PC-3 (cell line): ENCODE data around the gene POLR1C.

Source experiments
- CTCF ChIP-seq: fragments of 300-600 bp; sonication (generic); conservative IDR thresholded peaks from 2 replicates; pipeline ENCODE4 v1.5.1; 2017; ENCODE audit warnings: antibody characterized with exemption, low read depth, mild to moderate bottlenecking, low read length
- EZH2 ChIP-seq: fragments of 300-600 bp; sonication (generic); IDR thresholded peaks from one replicate; pipeline ENCODE4 v1.6.1; 2017; ENCODE audit warnings: antibody characterized with exemption, mild to moderate bottlenecking, low read length; ENCODE audit not compliant: unreplicated experiment
- EZH2phosphoT487 ChIP-seq: fragments of 300-600 bp; sonication (generic); IDR thresholded peaks from 2 replicates; pipeline ENCODE4 v1.6.1; 2018; ENCODE audit warnings: mild to moderate bottlenecking, antibody characterized with exemption, low read length, borderline replicate concordance

DNA sequence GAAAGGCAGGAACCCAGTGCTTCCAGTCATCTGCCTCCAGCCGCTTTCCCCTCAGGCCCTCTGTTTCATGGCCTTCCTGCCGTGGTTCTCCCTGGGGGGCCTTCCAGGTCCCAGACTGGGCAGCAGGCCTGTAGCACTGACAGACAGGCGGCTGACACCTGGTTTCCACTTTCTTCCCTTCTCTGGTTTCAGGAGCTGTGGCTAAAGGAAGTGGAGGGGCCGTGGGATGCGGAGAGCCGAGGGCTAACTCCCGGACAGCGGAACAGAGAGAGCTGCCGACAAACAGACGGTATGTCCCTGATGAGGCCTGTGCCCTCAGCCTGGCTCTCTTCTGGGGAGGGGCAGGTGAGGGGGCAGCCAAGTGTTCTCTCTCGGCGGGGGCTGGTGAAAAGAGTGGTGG, 19.2 kb upstream of the POLR1C start:
- TF ChIP-seq EZH2phosphoT487 (no peak), CTCF (no peak), EZH2 (no peak)
